ENCODE measurements around the gene CD6. TPM values are rescaled to one million over a fixed set of nuclear protein-coding genes. Genes with fewer than 3 reads are reported as not detected.
A peak's percentile ranks its signal among the peaks of the same experiment; 100 is the strongest.

Gene CD6
- total and polyA plus RNA-seq, 8 donors = 0.23 to 2.3 (median 1.0) TPM

DNA sequence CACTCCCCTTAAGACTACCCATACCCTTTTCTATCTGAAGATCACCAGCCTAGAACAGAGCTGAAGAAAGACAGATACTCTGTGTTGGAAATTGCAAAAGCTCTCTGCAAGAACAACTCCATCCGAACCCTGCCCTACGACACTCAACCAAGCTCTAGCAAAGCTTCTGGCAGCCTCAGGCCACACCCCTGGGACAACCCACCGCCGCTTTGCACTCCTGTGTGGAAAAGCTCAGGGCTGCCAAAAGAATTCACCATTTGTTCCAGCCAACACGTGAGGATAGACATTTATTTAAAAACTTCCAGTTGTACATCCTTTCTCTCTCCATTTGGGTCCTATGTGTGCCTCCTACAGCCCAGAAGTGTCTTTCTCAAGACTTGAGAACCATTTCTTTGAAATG is 68.4 kb downstream of the CD6 start:
- Histone ChIP-seq H3K9me3 (no peaks in the 10 kb centered on the region), H3K36me3 (no peaks in the 10 kb centered on the region), H3K4me3 (no peak overlapping the region), H3K27ac (no peak overlapping the region), H3K4me1 (no peaks in the 10 kb centered on the region), H3K27me3 (no peaks in the 10 kb centered on the region)
- FAIRE-seq = no peak
- TF ChIP-seq, protein P1, sequence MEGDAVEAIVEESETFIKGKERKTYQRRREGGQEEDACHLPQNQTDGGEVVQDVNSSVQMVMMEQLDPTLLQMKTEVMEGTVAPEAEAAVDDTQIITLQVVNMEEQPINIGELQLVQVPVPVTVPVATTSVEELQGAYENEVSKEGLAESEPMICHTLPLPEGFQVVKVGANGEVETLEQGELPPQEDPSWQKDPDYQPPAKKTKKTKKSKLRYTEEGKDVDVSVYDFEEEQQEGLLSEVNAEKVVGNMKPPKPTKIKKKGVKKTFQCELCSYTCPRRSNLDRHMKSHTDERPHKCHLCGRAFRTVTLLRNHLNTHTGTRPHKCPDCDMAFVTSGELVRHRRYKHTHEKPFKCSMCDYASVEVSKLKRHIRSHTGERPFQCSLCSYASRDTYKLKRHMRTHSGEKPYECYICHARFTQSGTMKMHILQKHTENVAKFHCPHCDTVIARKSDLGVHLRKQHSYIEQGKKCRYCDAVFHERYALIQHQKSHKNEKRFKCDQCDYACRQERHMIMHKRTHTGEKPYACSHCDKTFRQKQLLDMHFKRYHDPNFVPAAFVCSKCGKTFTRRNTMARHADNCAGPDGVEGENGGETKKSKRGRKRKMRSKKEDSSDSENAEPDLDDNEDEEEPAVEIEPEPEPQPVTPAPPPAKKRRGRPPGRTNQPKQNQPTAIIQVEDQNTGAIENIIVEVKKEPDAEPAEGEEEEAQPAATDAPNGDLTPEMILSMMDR (IDR thresholded peaks at IDR 0.05) = no peak
- no peak for DNase-seq
- intact Hi-C loops (cut with DNase I) = no loop called here
- no peak for ATAC-seq
- WGBS, 2 donors = 73 to 74% methylated on average over 5 of the region's 5 CpGs

DNA sequence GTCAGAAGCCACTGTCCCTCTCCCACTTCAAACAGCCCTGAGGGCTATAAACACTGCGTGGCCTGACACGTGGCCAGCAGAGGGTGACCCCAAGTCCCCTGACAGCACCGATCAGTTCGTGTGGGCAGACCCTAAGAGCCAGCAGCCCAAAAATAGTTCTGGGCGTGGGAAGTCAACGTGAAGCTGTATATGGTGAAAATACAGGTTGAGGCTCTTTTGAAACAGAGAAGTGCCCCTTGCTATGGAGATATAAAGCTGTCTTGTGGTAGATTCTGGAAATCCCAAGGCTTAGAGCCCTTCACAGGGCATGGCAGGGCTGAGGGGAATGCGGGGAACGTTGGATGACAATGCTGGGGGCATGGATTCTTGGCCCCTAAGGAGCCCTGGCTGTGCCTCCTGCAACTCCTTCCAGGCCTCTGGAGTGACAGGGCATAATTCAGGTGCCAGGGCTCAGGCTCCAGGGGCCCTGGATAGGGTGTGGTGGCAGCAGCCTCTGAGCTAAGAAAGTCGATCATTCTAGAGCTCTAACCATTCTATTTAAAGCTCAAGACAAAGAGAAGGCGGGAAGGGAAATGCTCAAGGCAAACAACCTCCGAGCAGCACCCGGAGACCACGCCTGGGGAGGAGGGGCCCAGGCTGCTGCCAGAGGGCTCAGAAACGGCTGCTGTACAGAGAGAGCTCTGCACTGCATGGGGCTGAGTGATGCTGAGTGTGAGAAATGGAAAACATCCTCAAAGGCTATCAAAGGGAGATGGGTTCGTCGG is 70.5 kb downstream of the CD6 start:
- WGBS, 2 donors = 47 to 50% methylated on average over 16 of the region's 16 CpGs
- no peak overlapping the region for H3K4me3 ChIP-seq
- no peaks in the 10 kb centered on the region for H3K27me3 ChIP-seq
- H3K27ac ChIP-seq = peak overlapping the region in 1 of 4 donors; percentile 37
- DNase-seq = no peak
- TF ChIP-seq, protein P1 (IDR thresholded peaks at IDR 0.05) = no peak
- H3K36me3 ChIP-seq = no peaks in the 10 kb centered on the region
- peak in 3 of 4 donors; percentile 75 to 85 (median 81) for ATAC-seq
- FAIRE-seq = no peak
- no peaks in the 10 kb centered on the region for H3K9me3 ChIP-seq
- no peaks in the 10 kb centered on the region for H3K4me1 ChIP-seq
- intact Hi-C loops (cut with DNase I) = no loop called here

DNA sequence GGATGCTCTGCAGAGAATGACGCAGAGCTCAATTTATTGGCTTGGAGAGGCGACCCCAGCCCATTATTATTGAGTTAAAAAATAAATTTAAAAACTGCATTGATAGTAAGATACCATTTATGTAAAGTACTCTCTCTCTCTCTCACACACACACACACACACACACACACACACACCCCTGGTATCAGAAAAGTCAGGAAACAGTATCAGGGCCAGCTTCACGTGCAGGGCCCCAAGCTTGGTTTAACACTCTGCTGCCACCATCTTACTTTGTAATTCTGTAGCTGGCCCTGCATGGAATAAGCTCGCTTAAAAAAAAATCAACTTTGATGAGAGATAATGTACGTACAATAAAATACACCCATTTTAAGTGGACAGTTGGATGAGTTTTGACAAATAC is 71.1 kb downstream of the CD6 start:
- H3K27ac ChIP-seq = no peak overlapping the region
- ATAC-seq = no peak
- FAIRE-seq = no peak

DNA sequence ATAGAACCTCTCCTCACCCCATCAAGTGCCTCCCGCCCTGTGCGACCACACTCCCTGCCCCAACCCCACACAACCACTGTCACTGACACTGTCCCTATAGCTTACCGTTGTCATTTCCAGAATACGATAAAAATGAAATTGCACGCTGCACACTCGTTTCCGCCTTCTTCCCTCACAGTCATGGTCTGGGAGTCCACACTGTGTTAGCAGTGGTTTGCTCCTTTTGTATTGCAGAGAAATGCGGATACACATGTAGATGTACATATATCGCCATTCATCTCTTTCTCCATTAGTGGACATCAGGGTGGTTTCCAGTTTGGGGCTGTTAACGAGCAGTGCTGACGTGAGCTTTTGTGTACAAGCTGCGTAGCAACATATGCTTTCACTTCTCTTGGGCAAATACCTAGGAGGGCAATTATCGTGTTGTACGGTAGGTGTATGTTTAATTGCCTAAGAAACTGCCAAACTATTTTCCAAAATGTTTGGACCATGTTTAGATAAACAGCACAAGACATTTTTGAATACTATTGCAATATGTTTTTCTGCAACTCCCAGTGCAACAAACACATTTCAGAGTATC is 71.6 kb downstream of the CD6 start:
- H3K4me3 ChIP-seq = no peak overlapping the region
- intact Hi-C loops (cut with DNase I) = no loop called here
- H3K27ac ChIP-seq = no peak overlapping the region
- FAIRE-seq (no peak), ATAC-seq (peak in 1 of 4 donors; percentile 33), DNase-seq (no peak)
- no peaks in the 10 kb centered on the region for H3K4me1 ChIP-seq
- H3K27me3 ChIP-seq = no peaks in the 10 kb centered on the region
- no peaks in the 10 kb centered on the region for H3K9me3 ChIP-seq
- 86 to 91% methylated on average over 14 of the region's 14 CpGs for WGBS, 2 donors
- no peaks in the 10 kb centered on the region for H3K36me3 ChIP-seq
- TF ChIP-seq, protein P1 (IDR thresholded peaks at IDR 0.05) = no peak

More for the DNA sequence above, 71.1 kb downstream of the CD6 start:
- Histone ChIP-seq H3K4me3 (no peak overlapping the region), H3K9me3 (no peaks in the 10 kb centered on the region), H3K36me3 (no peaks in the 10 kb centered on the region), H3K4me1 (no peaks in the 10 kb centered on the region), H3K27me3 (no peaks in the 10 kb centered on the region)
- no peak for DNase-seq
- intact Hi-C loops (cut with DNase I) = no loop called here
- 68 to 79% methylated on average over 5 of the region's 5 CpGs for WGBS, 2 donors
- TF ChIP-seq, protein P1 (IDR thresholded peaks at IDR 0.05) = no peak

DNA sequence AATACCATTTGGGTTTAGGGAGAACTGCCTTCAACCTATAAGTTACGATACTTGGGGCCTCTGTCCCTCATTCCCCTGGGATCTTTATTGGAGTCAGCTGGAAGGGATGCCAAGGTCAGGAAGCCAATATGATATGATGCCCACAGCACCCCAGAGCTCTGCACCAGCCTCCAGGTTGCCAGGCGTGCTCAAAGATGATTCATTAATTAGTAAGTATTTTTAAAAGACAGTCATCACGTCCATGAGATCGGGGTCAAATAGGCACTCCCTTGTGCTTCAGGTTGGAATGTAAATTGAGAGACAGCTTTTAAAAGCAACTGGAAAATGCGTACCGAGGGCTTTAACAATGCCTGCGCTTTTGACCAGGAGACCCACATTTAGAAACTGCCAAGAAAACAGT is 73.8 kb downstream of the CD6 start:
- FAIRE-seq = no peak
- no peaks in the 10 kb centered on the region for H3K4me1 ChIP-seq
- 70 to 73% methylated on average over 7 of the region's 7 CpGs for WGBS, 2 donors
- no peaks in the 10 kb centered on the region for H3K27me3 ChIP-seq
- no peaks in the 10 kb centered on the region for H3K9me3 ChIP-seq
- no peak overlapping the region for H3K27ac ChIP-seq
- H3K36me3 ChIP-seq = no peaks in the 10 kb centered on the region
- DNase-seq = no peak
- no peak overlapping the region for H3K4me3 ChIP-seq
- ATAC-seq = no peak
- intact Hi-C loops (cut with DNase I) = no loop called here
- TF ChIP-seq, protein P1 (IDR thresholded peaks at IDR 0.05) = no peak
